Parathyroid adenoma (tissue), 2 donors: ENCODE results near the gene LRRN1.

Experiments
- H2AFZ ChIP-seq: fragments of 300-600 bp; sonication (generic); one replicate; pipeline ENCODE4 v1.7.0; 2017; ENCODE audit warnings: antibody characterized with exemption, mild to moderate bottlenecking
- H3K27ac ChIP-seq: fragments of 300-600 bp; sonication (generic); one replicate; pipeline ENCODE4 v1.7.0; 2017
- H3K27me3 ChIP-seq: fragments of 300-600 bp; sonication (generic); one replicate; pipeline ENCODE4 v1.7.0; 2017; ENCODE audit warnings: low read length; ENCODE audit not compliant: control insufficient read depth, insufficient read depth
- H3K36me3 ChIP-seq: fragments of 300-600 bp; sonication (generic); one replicate; pipeline ENCODE4 v1.7.0; 2017; ENCODE audit warnings: low read length; ENCODE audit not compliant: control insufficient read depth, insufficient read depth
- H3K4me1 ChIP-seq: fragments of 300-600 bp; sonication (generic); one replicate; pipeline ENCODE4 v1.7.0; 2017; ENCODE audit warnings: control low read depth
- H3K4me2 ChIP-seq: fragments of 300-600 bp; sonication (generic); one replicate; pipeline ENCODE4 v1.7.0; 2017; ENCODE audit warnings: low read length
- H3K4me3 ChIP-seq: fragments of 300-600 bp; sonication (generic); one replicate; pipeline ENCODE4 v1.7.0; 2017; ENCODE audit warnings: low read depth, low read length
- H3K79me2 ChIP-seq: fragments of 300-600 bp; sonication (generic); one replicate; pipeline ENCODE4 v1.7.0; 2017; ENCODE audit warnings: control low read depth
- H3K9ac ChIP-seq: fragments of 300-600 bp; sonication (generic); one replicate; pipeline ENCODE4 v1.7.0; 2017; ENCODE audit warnings: mild to moderate bottlenecking
- H3K9me3 ChIP-seq: fragments of 300-600 bp; sonication (generic); one replicate; pipeline ENCODE4 v1.7.0; 2017; ENCODE audit warnings: low read length; ENCODE audit not compliant: control insufficient read depth
- TF ChIP-seq, protein P1 (sequence below): fragments of 300-600 bp; sonication (generic); IDR thresholded peaks from one replicate; pipeline ENCODE4 v1.7.0; 2017; ENCODE audit warnings: antibody characterized with exemption, mild to moderate bottlenecking
- donor health status: primary hyperparathyroidism.

The LRRN1 gene

DNA sequence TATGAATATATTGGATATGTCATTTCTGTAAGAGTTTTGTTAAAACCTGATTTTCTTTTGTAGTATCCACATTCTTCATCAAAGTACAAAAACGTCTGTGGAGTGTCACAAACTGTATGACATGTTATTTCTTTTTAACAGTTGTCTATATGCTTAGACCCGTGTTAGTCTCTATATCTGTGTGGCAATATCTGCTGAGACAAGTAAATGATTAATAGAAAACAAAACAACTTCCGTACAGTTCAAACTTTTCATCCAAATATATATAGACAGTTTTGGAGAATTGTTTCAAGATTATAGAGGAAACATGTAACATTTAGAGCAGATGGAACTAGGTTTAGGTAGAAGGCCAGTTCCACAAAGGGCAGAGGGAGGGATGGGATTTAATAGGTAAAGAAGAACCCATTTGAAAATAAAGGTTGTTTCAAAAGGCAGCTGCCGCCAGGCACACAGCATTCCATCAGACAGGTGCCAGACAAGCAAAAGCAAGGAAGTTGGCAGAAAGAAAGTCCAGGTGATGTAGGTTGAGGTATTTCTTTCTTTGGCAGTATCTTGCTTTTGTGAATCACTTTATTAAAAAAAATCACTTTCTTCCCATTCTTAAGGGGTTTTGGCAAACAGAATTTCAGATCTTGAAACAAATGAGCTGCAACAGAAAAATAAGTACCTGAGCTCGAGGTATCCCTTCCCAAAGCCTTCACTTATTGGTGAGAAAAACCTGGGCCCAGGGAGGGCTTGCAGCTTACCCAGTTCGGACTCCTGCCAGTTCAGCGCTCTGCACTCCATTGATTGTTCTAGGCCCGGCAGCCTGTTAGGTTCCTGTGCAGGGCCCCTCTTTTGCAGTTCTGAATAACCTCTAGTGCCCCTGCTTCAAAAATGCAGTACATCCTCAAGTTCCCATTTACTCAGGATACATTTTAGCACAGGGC lies 49.0 kb downstream of the LRRN1 start:
- H3K79me2 ChIP-seq: no peaks in the 10 kb centered on the region
- no peak overlapping the region for H2AFZ ChIP-seq
- H3K27me3 ChIP-seq: no peaks in the 10 kb centered on the region
- H3K4me1 ChIP-seq: peaks cover 7% of the 10 kb centered on the region
- H3K4me2 ChIP-seq: no peak overlapping the region
- H3K27ac ChIP-seq: no peak overlapping the region
- no peaks in the 10 kb centered on the region for H3K36me3 ChIP-seq
- H3K4me3 ChIP-seq: no peak overlapping the region
- no peaks in the 10 kb centered on the region for H3K9me3 ChIP-seq
- H3K9ac ChIP-seq: no peak overlapping the region
- TF ChIP-seq, protein P1, sequence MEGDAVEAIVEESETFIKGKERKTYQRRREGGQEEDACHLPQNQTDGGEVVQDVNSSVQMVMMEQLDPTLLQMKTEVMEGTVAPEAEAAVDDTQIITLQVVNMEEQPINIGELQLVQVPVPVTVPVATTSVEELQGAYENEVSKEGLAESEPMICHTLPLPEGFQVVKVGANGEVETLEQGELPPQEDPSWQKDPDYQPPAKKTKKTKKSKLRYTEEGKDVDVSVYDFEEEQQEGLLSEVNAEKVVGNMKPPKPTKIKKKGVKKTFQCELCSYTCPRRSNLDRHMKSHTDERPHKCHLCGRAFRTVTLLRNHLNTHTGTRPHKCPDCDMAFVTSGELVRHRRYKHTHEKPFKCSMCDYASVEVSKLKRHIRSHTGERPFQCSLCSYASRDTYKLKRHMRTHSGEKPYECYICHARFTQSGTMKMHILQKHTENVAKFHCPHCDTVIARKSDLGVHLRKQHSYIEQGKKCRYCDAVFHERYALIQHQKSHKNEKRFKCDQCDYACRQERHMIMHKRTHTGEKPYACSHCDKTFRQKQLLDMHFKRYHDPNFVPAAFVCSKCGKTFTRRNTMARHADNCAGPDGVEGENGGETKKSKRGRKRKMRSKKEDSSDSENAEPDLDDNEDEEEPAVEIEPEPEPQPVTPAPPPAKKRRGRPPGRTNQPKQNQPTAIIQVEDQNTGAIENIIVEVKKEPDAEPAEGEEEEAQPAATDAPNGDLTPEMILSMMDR: no peak

DNA sequence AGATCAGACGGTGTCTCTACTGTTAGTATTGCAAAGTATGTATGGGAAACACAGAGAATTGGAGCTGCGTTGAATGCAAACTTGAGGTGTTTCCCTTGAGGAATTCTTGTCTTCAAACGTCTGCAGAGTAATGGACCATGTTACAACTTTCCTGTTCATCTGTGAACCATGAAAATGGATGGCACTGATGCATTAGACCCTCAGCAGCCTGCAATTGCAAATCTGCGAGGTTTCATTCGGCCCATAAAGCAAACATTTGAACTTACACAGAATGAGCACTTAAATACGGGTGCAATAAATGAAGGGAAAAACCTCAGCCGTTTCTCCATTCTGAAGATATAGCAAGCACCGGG lies 49.7 kb downstream of the LRRN1 start:
- H3K4me2 ChIP-seq: no peak overlapping the region
- no peak overlapping the region for H3K27ac ChIP-seq
- no peaks in the 10 kb centered on the region for H3K9me3 ChIP-seq
- no peak overlapping the region for H2AFZ ChIP-seq
- no peaks in the 10 kb centered on the region for H3K36me3 ChIP-seq
- no peaks in the 10 kb centered on the region for H3K27me3 ChIP-seq
- TF ChIP-seq, protein P1: no peak
- H3K4me3 ChIP-seq: no peak overlapping the region
- no peaks in the 10 kb centered on the region for H3K79me2 ChIP-seq
- no peak overlapping the region for H3K9ac ChIP-seq
- peaks cover 7% of the 10 kb centered on the region for H3K4me1 ChIP-seq

DNA sequence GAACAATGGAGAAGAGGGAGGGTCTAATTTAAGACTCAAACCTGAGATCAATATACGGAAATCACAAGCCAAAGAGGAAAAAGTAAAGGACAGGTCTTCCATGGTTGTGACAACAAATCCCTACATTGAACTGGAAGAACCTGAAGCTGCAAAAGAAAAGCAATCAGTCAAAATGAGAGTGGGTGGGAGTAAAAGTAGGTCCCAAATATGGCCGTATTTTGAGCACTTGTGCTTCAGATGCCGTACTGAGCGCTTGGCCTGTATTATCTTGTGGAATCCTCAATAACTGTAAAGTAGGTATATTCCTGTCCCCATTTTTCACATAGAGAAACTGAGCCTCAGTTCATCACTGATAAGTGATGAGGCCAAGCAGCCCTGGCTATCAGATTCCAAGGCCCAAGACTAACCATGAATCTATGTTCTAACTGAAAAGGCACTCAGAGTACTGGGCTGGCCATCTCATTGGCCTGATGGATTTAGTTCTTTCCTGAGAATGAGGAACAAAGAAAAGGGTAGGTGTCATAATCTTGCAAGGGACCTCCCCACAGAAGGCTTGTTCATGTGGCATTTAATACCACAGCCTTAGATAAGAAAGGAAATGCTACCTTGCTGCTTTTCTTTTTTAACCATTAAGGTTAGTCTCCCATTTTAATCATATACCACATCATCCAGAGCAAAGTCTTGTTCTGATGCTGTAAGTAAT lies 52.5 kb downstream of the LRRN1 start:
- H3K9me3 ChIP-seq: no peaks in the 10 kb centered on the region
- H3K79me2 ChIP-seq: no peaks in the 10 kb centered on the region
- no peaks in the 10 kb centered on the region for H3K36me3 ChIP-seq
- no peak overlapping the region for H3K9ac ChIP-seq
- no peak overlapping the region for H3K4me2 ChIP-seq
- no peak overlapping the region for H2AFZ ChIP-seq
- H3K4me3 ChIP-seq: no peak overlapping the region
- peaks cover 7% of the 10 kb centered on the region for H3K4me1 ChIP-seq
- no peak overlapping the region for H3K27ac ChIP-seq
- H3K27me3 ChIP-seq: no peaks in the 10 kb centered on the region
- TF ChIP-seq, protein P1: no peak

DNA sequence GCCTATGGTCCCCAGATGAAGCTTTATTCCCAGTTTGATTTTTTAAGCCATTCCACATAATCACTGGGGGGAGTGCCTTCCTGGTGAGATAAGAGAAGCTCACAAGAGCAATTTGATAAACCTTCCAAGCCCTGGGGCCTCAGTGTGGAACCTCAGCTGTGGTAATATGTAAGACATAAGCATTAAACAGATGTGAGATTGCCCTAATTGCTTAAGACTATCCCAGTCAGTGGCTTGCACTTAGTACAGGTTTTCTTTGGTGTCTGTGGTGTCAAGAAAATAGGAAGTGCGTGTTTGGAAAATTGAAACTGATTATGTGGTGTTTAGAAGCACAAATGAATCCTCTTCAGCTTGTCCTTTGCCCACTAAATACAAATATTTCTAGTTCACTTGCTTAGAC lies 54.3 kb downstream of the LRRN1 start:
- Histone ChIP-seq H3K4me1 (peaks cover 7% of the 10 kb centered on the region), H3K9ac (no peak overlapping the region)
- TF ChIP-seq, protein P1: no peak

More for the DNA sequence above, 54.3 kb downstream of the LRRN1 start:
- Histone ChIP-seq H3K27ac (no peak overlapping the region), H3K4me3 (no peak overlapping the region), H3K4me2 (no peak overlapping the region), H3K27me3 (no peaks in the 10 kb centered on the region), H3K36me3 (no peaks in the 10 kb centered on the region), H3K79me2 (no peaks in the 10 kb centered on the region), H2AFZ (no peak overlapping the region), H3K9me3 (no peaks in the 10 kb centered on the region)
